T-helper 2 cell treated with Interferon-gamma antibody and Interleukin-4, amounts not matched to agents 100 ng/mL and 5 ng/mL, for 36 hours (primary cell): Measurements from ENCODE around the gene SMIM33. TPM values are rescaled to one million over a fixed set of nuclear protein-coding genes. Genes with fewer than 3 reads are reported as not detected.
"Not testable (repeated sequence)": the region's sequence is repeated elsewhere in the genome, so short reads cannot be mapped to it uniquely, and the experiment has no call there.

Experiments
- intact Hi-C: fragments of 100-400 bp; cut with micrococcal nuclease; formaldehyde crosslinking; loops from one replicate; pipeline ENCODE4 v1.15.1; 2023
- total RNA-seq: library from RNA; stranded (reverse); gene quantifications from 2 replicates; pipeline ENCODE4 v1.2.3, GENCODE V29; 2022

Gene SMIM33
- 0.59 and 0.80 TPM in 2 replicates for total RNA-seq

DNA sequence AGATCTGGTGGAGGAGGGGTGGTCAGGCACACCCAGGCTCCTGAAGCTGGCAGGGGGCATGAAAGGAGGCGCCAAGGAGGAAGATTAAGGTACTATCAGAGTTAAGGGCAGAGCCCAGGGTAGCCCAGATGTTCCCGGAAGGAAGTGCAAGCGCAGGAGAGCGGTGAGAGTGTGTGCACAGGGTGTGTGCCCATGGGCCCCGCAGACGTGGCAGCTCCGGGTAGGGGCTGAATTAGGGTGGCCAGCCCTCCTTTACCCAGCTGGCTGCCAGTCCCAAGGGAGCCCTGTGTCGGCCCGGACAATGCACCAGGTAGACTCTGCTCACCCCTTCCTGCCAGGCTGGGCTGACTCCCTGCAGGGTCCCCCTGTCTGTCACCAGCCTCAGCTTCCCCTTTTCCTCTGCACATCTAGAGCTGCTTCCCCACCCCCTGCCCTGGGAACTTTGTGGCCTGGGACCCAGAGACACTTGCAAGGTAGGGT, at the start of gene SMIM33:
Gene SMIM33, plus strand, starts transcription at position 184 of the 480 bp plus-strand sequence. Its CDS starts 118 bp downstream, at position 302.
- intact Hi-C loops, result no loop called here

DNA sequence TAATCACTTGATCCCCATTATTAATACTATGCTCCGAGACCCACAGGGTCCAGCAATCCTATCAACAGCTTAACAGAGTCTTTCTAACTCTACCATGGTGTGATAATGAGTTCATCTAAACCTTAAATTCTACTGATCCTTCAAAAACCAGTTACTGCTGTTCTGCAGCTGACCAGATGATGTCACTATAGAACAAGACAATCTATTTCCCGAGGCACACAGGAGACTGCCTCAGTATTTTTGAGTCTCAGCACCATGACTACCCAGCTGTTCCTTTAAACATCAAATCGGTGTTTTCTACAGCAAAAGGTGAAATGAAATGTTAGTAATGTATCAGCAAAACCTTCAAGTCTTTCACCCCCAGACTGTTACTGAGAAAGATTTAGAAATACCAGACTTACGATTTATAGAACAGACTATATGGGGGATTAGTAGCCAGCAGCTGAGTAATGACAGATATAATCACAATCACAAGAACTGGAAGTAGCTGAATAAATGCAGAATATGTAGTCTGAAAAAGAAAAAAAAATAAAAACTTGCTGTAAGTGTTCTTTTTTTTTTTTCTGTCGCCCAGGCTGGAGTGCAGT, 48.4 kb upstream of the SMIM33 start:
- intact Hi-C loops, result loop anchor here (1.0 to 5.0 kb wide), 8 partner anchors 16 to 210 kb away; partner anchors contain the start of genes DNAJC18, STING1 and UBE2D2

DNA sequence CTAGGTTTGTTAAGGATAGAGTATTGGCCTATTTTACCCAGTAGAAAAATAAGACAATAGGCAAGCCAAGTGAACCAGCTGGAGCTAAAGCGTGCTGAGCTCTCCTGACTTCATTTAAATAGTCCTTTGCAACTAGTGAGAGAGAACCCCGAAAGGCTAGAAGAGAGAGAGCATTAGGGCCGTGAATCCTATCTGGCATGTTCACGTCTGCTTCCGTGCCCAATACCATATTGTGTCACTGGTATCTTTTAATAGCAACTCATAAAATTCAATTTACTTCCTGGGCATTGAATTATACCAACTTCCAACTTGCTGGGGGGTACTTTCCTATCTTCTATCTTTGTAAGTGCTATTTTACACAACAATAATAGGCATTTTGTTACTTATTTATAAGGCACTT, 45.3 kb upstream of the SMIM33 start:
- intact Hi-C loops, result no loop called here

- intact Hi-C loops, result no loop called here
These were observed 44.5 kb upstream of the SMIM33 start for GRCh38 chr5:139426203-139426885.

- intact Hi-C loops, result no loop called here
These were observed 40.8 kb upstream of the SMIM33 start for GRCh38 chr5:139430015-139430414.

- intact Hi-C loops, result no loop called here
These were observed 39.1 kb upstream of the SMIM33 start for GRCh38 chr5:139431706-139432105.

DNA sequence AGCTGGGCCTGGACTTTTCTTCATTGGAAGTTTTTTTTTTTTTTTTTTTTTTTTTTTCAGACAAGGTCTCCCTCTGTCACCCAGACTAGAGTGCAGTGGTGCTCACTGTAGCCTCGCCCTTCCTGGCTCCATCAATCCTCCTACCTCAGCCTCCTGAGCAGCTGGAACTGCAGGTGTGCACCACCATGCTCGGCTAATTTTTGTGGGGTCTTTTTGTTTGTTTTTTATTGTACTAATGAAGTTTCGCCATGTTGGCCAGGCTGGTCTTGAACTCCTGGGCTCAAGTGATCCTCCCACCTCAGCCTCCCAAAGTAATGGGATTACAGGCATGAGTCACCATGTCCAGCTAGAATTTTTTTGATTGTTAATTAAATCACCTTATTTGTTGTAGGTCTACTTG, 35.1 kb upstream of the SMIM33 start:
- intact Hi-C loops, result no loop called here

- intact Hi-C loops, result loop anchor here (1.0 to 2.0 kb wide), 8 partner anchors 9 to 194 kb away; partner anchors contain the start of genes SPATA24, STING1 and UBE2D2
These were observed 32.1 kb upstream of the SMIM33 start for GRCh38 chr5:139438707-139439012.

- intact Hi-C loops, result loop anchor here (1.0 to 2.0 kb wide), 8 partner anchors 8 to 194 kb away; partner anchors contain the start of genes SPATA24, STING1 and UBE2D2
These were observed 31.5 kb upstream of the SMIM33 start, which contains the start of gene DNAJC18 for GRCh38 chr5:139439013-139439903. Gene DNAJC18 (minus strand): TSS chr5:139439525. CDS start chr5:139439445, 80 bp downstream.

- intact Hi-C loops, result not testable (repeated sequence)
These were observed 30.4 kb upstream of the SMIM33 start for GRCh38 chr5:139440416-139440815.

GRCh38 chr5:139443831-139444453, 26.9 kb upstream of the SMIM33 start:
- intact Hi-C loops, result no loop called here

- intact Hi-C loops, result no loop called here
These were observed 25.3 kb upstream of the SMIM33 start for GRCh38 chr5:139445325-139446170.

- intact Hi-C loops, result loop anchor here (1.0 kb wide), 2 partner anchors 8 to 11 kb away; partner anchors contain the start of gene DNAJC18
These were observed 23.6 kb upstream of the SMIM33 start for GRCh38 chr5:139446956-139447779.

- intact Hi-C loops, result no loop called here
These were observed 19.6 kb upstream of the SMIM33 start for GRCh38 chr5:139451176-139451575.

- intact Hi-C loops, result no loop called here
These were observed 18.7 kb upstream of the SMIM33 start for GRCh38 chr5:139451878-139452660.

DNA sequence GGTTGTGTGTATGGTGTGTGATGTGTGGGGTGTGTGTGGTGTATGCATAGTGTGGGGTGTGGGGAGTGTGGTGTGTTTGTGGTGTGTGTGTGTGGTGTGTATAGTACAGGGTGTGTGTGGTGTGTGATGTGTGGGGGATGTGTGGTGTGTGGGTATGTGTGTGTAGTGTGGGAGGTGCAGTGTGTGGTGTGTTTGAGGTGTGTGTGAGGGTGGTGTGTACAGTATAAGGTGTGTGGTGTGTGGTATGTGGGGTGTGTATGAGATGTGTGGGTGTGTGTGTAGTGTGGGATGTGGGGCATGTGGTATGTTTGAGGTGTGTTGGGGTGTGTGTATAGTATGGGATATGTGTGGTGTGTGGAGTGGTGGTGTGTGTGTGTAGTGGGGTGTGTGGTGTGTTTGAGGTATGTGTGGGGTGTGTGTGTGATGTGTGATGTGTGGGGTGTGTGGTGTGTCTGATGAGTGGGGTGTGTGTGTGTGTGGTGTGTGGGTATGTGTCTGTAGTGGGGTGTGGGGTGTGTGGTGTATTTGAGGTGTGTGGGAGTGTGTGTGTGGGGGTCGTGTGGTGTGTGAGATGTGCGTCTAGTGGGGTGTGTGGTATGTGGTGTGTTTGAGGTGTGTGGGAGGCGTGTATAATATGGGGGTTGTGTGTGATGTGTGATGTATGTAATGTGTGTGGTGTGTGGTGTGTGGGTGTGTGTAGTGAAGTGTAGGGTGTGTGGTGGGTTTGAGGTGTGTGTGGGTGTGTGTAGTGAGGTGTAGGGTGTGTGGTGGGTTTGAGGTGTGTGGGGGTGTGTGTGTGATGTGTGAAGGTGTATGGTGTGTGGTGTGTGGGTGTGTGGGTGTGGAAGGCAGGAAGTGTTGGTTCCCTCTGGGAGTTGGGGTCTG, 16.9 kb upstream of the SMIM33 start:
- intact Hi-C loops, result no loop called here

- intact Hi-C loops, result loop anchor here (5.0 kb wide), 1 partner anchor 32 kb away; no protein-coding TSS in a partner anchor
These were observed 16.1 kb upstream of the SMIM33 start for GRCh38 chr5:139454568-139455290.
